Liver (tissue), 3 donors: ENCODE data around the gene MDM2.

Experiments used
- EGR1 ChIP-seq, 2 donors: IDR thresholded peaks; 2 replicates each; pipeline ENCODE4 v1.6.1; 2016 to 2018; ENCODE audit warnings: antibody characterized with exemption in 2 of 2, low read depth in 2 of 2
- FOXA2 ChIP-seq: IDR thresholded peaks from 2 replicates; pipeline ENCODE4 v1.6.1; 2016; ENCODE audit warnings: antibody characterized with exemption
- JUND ChIP-seq, 2 donors: IDR thresholded peaks; 2 replicates each; pipeline ENCODE4 v1.6.1; 2016; ENCODE audit warnings: antibody characterized with exemption in 2 of 2
- RAD21 ChIP-seq, 2 donors: IDR thresholded peaks; 2 replicates each; pipeline ENCODE4 v1.6.1; 2016; ENCODE audit warnings: antibody characterized with exemption in 2 of 2, mild to moderate bottlenecking in 2 of 2
- TAF1 ChIP-seq: conservative IDR thresholded peaks from 2 replicates; pipeline ENCODE4 v1.6.1; 2016; ENCODE audit warnings: antibody characterized with exemption, mild to moderate bottlenecking
- TF ChIP-seq, protein P1 (sequence below): fragments of 150-350 bp; IDR thresholded peaks from 2 replicates; pipeline ENCODE4 v1.5.1; 2017; ENCODE audit warnings: improper control_type of control experiment, low read depth, low read length; ENCODE audit not compliant: missing input control
- TF ChIP-seq, protein P2 (sequence below): IDR thresholded peaks from 2 replicates; pipeline ENCODE4 v1.6.1; 2016; ENCODE audit warnings: antibody characterized with exemption, mild to moderate bottlenecking
- TF ChIP-seq, protein P3 (sequence below): IDR thresholded peaks from 2 replicates; pipeline ENCODE4 v1.6.1; 2016; ENCODE audit warnings: antibody characterized with exemption
- donor health status: healthy.
- donor health status: healthy.

DNA sequence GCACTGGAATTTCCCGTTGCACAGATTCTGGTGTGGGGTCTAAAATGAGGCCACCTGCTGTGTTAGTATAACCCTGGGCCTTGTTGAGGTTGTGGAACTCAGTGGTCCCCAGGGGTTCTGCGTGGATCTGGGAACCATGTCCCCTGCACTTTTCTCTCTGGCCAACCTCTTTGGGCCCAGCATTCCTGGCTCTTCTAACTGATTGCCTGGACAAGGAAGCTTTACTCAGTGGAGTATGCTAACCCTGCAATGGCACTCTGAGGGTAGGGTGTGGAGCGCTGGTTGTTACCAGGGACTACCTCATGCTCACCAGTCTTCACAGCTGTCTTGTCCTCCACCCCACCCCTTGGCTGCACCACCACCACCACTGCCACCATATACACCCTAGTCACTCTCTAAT, 85.8 kb downstream of the MDM2 start:
- TF ChIP-seq, protein P1, sequence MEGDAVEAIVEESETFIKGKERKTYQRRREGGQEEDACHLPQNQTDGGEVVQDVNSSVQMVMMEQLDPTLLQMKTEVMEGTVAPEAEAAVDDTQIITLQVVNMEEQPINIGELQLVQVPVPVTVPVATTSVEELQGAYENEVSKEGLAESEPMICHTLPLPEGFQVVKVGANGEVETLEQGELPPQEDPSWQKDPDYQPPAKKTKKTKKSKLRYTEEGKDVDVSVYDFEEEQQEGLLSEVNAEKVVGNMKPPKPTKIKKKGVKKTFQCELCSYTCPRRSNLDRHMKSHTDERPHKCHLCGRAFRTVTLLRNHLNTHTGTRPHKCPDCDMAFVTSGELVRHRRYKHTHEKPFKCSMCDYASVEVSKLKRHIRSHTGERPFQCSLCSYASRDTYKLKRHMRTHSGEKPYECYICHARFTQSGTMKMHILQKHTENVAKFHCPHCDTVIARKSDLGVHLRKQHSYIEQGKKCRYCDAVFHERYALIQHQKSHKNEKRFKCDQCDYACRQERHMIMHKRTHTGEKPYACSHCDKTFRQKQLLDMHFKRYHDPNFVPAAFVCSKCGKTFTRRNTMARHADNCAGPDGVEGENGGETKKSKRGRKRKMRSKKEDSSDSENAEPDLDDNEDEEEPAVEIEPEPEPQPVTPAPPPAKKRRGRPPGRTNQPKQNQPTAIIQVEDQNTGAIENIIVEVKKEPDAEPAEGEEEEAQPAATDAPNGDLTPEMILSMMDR: no peak
- no peak for TF ChIP-seq RAD21 (IDR thresholded peaks at IDR 0.05)
- TF ChIP-seq, protein P2, sequence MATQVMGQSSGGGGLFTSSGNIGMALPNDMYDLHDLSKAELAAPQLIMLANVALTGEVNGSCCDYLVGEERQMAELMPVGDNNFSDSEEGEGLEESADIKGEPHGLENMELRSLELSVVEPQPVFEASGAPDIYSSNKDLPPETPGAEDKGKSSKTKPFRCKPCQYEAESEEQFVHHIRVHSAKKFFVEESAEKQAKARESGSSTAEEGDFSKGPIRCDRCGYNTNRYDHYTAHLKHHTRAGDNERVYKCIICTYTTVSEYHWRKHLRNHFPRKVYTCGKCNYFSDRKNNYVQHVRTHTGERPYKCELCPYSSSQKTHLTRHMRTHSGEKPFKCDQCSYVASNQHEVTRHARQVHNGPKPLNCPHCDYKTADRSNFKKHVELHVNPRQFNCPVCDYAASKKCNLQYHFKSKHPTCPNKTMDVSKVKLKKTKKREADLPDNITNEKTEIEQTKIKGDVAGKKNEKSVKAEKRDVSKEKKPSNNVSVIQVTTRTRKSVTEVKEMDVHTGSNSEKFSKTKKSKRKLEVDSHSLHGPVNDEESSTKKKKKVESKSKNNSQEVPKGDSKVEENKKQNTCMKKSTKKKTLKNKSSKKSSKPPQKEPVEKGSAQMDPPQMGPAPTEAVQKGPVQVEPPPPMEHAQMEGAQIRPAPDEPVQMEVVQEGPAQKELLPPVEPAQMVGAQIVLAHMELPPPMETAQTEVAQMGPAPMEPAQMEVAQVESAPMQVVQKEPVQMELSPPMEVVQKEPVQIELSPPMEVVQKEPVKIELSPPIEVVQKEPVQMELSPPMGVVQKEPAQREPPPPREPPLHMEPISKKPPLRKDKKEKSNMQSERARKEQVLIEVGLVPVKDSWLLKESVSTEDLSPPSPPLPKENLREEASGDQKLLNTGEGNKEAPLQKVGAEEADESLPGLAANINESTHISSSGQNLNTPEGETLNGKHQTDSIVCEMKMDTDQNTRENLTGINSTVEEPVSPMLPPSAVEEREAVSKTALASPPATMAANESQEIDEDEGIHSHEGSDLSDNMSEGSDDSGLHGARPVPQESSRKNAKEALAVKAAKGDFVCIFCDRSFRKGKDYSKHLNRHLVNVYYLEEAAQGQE: no peak
- TF ChIP-seq EGR1 (IDR thresholded peaks at IDR 0.05; ENCODE audit: low read depth in 2 of 2): no peak
- TF ChIP-seq JUND (IDR thresholded peaks at IDR 0.05): no peak
- TF ChIP-seq, protein P3, sequence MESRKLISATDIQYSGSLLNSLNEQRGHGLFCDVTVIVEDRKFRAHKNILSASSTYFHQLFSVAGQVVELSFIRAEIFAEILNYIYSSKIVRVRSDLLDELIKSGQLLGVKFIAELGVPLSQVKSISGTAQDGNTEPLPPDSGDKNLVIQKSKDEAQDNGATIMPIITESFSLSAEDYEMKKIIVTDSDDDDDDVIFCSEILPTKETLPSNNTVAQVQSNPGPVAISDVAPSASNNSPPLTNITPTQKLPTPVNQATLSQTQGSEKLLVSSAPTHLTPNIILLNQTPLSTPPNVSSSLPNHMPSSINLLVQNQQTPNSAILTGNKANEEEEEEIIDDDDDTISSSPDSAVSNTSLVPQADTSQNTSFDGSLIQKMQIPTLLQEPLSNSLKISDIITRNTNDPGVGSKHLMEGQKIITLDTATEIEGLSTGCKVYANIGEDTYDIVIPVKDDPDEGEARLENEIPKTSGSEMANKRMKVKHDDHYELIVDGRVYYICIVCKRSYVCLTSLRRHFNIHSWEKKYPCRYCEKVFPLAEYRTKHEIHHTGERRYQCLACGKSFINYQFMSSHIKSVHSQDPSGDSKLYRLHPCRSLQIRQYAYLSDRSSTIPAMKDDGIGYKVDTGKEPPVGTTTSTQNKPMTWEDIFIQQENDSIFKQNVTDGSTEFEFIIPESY: no peak
- no peak for TF ChIP-seq FOXA2
- no peak for TF ChIP-seq TAF1
